Ishikawa (cell line): ENCODE measurements around the gene ID3.

ENCODE experiments used
- EGR1 ChIP-seq: IDR thresholded peaks from 2 replicates; pipeline ENCODE4 v1.6.1; 2012
- MAX ChIP-seq: IDR thresholded peaks from 2 replicates; pipeline ENCODE4 v1.6.1; 2012

- TF ChIP-seq MAX (no peak), EGR1 (no peak)
Measured at GRCh38 chr1:23601968-23602876, 42.9 kb upstream of the ID3 start.
